H1 (cell line): Measurements from ENCODE around the gene GUCY2C. TPM values are rescaled to one million over a fixed set of nuclear protein-coding genes. Genes with fewer than 3 reads are reported as not detected.

ENCODE experiments used
- GABPA ChIP-seq: IDR thresholded peaks from 2 replicates; pipeline ENCODE4 v1.6.1; 2011; ENCODE audit warnings: mild to moderate bottlenecking, low read length, moderate library complexity, borderline replicate concordance; ENCODE audit not compliant: insufficient read depth
- TAF7 ChIP-seq: optimal IDR thresholded peaks from 2 replicates; pipeline ENCODE3; 2011; ENCODE audit warnings: low read depth, mild to moderate bottlenecking, inconsistent platforms, low read length, moderate library complexity, borderline replicate concordance
- polyA plus RNA-seq, 7 experiments: library from polyadenylated mRNA; depleted of rRNA in 3 of 7; stranded (reverse) in 5 of 7; unstranded in 2 of 7; fragments of >200 nt in 5 of 7; fragments of 200-250 nt in 2 of 7; gene quantifications; 1 replicate in 5 of 7; 2 replicates in 1 of 7; 4 replicates in 1 of 7; pipeline versions ENCODE4 v1.2.1 to v1.2.3, GENCODE V29; 2011 to 2013; ENCODE audit warnings: missing spikeins in 2 of 7, mixed read lengths in 2 of 7
- total RNA-seq: library from RNA; stranded (reverse); fragmentation: NEBNext Ultra II Directional; extraction: Animal tissue kit (Norgen Biotek cat#: 25700); gene quantifications from 2 replicates; pipeline ENCODE4 v1.2.1, GENCODE V29; 2021

The GUCY2C gene
- total and polyA plus RNA-seq, 2 of the 8 experiments (the other 6 are each of a cell fraction or from before 2014, with no cell fraction given): 1.9 to 3.2 TPM

GRCh38 chr12:14643251-14643650 lies 53.1 kb downstream of the GUCY2C start (continued):
- no peak for TF ChIP-seq TAF7
- no peak for TF ChIP-seq GABPA
